ENCODE measurements around the gene PRKCH. TPM values are rescaled to one million over a fixed set of nuclear protein-coding genes. Genes with fewer than 3 reads are reported as not detected.
"Not testable (repeated sequence)": the region's sequence is repeated elsewhere in the genome, so short reads cannot be mapped to it uniquely, and the experiment has no call there.

The PRKCH gene
- total RNA-seq, 1 donor from 2014 or later: 16.4 TPM

DNA sequence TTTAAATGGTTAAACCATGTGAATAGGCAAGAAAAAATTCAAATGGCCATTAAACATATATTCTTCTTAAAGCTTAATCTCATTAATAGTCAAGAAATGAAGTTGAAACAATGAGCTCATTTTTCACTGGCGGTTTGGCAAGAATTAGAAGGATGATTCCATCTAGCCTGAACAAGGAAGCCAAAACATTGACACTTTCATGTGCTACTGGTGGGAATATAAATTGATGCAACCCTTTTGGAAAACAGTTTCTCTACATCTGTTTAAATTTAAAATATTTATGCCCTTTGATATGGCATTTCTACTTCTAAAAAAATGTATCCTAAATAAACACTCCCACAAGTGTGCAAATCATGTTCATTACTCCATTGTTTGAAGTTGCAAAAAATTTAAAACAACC, 199.2 kb downstream of the PRKCH start:
- intact Hi-C loops (cut with DNase I): no loop called here
- ATAC-seq: no peak
- no peak for DNase-seq (ENCODE audit: missing footprints)

DNA sequence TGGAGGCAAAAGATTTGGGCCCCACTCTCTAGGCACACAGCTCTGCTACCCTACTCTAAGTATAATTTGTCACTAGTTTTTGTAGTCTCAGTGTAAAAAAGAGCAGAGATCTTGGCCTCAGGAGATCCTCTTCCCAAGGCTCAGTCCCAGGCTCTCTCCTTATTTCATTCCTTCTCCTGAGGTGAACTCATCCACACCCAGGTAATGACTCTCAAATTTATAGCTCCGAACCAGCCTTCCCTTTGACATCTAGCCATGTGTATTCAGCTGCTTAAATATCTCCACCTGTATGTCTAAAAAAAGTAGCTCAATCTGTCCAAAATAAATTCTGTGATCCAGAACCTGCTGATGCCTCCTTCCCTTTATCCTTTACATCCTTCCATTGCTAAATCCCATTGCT, 200.4 kb downstream of the PRKCH start:
- ATAC-seq: no peak
- intact Hi-C loops (cut with DNase I): no loop called here

DNA sequence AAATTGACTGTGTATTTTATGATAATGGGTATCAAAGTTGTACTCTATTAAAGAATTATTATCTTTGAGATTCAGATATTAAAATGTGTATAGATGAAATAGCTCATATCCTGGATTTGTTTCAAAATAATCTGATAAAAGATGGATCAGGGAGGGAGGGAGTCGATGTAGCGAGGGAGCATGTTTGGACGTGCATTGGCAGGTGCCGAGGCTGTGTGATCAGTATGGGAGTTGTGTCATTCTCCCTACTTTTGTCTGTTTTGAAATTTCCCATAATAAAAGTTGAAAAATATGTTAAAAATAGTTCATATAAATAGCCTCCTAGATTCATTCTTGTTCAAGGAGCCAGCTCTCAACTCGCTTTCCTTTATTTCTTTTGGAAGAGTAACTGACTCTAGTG, 202.4 kb downstream of the PRKCH start:
- no peak for ATAC-seq
- intact Hi-C loops (cut with DNase I): loop anchor here (2.0 kb wide), 1 partner anchor 51 kb away; no protein-coding TSS in a partner anchor

More for the DNA sequence above, 200.4 kb downstream of the PRKCH start:
- no peak for DNase-seq (ENCODE audit: missing footprints)

GRCh38 chr14:61524211-61524806, 202.9 kb downstream of the PRKCH start:
- no peak for ATAC-seq

More for the DNA sequence above, 202.4 kb downstream of the PRKCH start:
- DNase-seq (ENCODE audit: missing footprints): no peak

DNA sequence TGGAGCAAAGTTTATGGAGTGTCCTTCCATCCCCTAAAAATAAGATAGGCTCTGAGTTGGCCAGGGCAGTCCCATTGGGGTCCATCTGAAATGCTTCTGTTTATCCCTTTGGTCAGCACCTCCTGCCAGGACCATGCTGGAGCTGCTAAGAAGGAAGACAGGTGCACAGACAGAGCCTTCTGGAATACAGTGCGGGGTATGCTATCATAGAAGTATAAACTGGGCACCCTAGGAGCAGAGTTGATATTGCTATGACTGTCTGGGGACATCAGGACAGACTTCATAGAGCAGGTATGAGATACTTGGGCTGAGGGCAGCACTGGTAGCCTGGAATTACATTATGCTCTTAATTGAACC, 203.5 kb downstream of the PRKCH start:
- ATAC-seq (no peak), DNase-seq (ENCODE audit: missing footprints) (no peak)
- intact Hi-C loops (cut with DNase I): loop anchor here (2.0 to 5.0 kb wide), 2 partner anchors 52 to 172 kb away; partner anchors contain the start of gene HIF1A

More at GRCh38 chr14:61524211-61524806, 202.9 kb downstream of the PRKCH start:
- DNase-seq (ENCODE audit: missing footprints): no peak
- intact Hi-C loops (cut with DNase I): loop anchor here (2.0 kb wide), 1 partner anchor 52 kb away; no protein-coding TSS in a partner anchor

DNA sequence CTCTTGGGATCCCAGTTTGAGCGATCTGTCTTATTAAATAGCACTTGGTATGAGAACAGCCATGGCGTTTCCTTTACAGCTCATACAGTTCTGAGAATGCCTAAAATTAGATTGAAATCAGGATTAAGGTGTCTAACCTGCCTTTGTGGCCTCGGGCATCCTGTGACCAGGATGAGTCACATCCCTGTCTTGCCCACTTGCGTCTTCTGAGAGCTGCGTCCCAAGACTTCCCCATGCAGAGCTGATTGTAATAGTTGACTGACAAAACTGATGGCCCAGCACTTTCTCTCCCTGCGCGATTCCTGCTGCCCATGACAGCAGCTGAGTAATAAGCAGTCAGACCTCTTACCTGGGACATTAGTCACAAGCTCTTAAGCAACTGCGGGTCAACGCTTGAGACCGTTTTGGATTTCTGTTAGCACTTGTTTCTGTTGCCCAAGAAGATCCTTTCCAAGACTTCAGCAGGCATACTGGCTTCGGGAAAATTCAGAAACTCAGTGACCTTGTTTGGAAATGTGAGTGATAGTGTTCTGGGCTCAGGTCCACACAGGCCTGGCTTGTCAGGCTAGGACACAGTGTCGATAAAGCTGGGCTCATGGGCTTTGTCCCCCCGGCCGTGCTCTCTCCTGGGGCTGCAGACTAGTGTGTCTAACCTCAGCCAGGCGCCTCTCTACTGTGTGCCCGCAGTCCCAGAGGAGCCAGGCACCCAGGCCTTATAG, 204.1 kb downstream of the PRKCH start:
- intact Hi-C loops (cut with DNase I): loop anchor here (2.0 to 5.0 kb wide), 2 partner anchors 53 to 172 kb away; partner anchors contain the start of gene HIF1A
- DNase-seq (ENCODE audit: missing footprints) (no peak), ATAC-seq (peak; percentile 87)

DNA sequence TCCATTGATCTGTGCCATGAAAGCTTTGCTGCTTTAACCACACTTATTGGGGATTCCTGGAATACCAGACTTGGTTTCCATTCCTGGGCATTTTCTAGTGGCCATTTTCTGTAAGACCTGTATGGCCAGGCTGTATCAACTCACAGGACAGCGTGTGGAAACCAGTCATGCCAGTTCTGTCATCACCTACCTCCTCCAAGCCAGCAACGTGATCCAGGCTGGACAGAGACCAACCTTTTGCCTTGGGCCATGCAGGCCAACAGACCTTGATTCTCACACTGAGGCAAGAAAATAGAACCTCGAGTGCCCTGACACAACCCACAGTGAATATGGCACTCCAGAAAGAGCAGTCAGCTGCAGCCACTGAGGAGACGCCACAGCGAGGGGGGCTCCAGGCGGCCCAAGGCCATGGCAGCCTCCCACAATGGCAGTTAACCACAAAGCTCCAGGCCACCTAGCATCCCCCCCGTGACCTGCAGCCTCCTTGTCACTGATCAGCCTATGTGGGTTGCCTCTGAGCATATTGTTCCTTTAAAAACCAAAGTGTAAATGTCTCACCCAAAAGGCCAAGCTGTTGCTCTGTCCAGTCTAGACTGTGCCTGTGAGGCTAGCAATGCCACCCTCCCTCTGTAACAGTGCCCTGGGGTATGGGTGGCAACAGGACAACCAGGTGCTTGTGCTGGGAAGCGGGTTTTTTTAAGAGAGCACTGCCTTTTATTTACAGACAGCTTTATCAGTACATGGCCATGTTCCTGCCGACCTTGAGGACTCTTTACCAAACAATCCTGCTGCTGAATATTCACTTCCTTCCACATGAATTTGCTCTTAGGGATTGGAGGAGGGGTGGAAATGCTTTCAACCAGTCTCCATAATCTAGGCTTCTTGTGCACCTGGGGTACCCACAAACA, 205.3 kb downstream of the PRKCH start:
- intact Hi-C loops (cut with DNase I): loop anchor here (5.0 kb wide), 1 partner anchor 171 kb away; the partner anchor contains the start of gene HIF1A
- ATAC-seq (peak; percentile 79), DNase-seq (ENCODE audit: missing footprints) (no peak)

DNA sequence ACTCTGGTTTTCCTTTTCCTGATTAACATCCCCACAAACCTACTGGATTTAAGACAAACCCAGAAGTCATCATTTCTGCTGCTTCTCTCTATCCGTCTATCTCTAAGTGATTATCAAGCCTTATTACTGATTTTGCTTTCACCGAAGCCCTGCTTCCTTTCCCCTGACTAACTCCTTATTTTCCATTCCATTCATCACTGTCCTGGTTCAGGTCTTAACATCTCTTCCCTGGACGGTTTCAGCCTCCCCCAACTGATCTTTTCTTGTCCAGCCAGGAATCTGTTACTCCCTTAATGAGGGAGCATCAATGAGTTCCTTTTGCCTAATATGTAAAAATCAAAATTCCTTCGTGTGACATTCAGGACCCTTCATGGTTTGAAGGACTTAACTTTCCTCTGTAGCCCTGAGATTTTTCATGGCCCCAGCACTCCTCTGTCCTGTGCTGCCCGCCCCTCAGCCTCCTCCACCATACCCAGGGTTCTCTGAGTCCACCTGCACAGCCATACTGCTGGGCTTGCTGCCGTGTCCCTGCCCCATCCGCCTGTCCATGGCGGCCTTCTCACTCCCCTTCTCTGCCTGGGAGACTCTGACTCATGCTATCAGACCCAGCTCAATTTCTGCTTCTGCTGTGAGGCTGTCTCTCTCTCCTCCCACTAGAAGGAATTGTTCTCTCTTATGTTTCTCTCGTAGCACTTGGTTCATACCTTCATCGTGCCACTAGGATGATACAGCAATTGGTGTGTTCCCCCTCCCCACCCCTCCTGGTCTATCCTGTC, 206.1 kb downstream of the PRKCH start:
- no peak for ATAC-seq
- no peak for DNase-seq (ENCODE audit: missing footprints)
- intact Hi-C loops (cut with DNase I): loop anchor here (5.0 kb wide), 1 partner anchor 170 kb away; the partner anchor contains the start of gene HIF1A

DNA sequence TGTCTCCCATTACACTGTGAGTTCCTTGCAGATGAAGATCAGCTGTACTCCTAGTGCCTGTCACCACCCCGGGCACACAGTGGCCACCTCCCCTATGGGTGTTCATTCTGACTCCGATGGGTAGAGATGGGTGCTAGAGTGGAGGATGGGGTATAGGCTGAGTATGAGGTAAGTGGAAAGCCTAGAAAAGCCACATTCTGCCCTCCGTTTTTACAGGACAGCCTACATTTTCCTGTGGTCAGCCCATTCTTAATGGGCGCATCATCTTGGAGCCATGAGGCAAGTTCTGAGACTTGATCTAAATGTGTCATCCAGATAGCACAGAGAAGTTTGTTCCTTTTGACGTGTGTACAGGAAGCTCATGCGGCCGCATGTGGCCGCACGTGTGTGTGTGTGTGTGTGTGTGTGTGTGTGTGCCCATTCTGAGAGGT, 207.2 kb downstream of the PRKCH start:
- intact Hi-C loops (cut with DNase I): loop anchor here (5.0 kb wide), 1 partner anchor 169 kb away; the partner anchor contains the start of gene HIF1A
- no peak for ATAC-seq
- DNase-seq (ENCODE audit: missing footprints): no peak

GRCh38 chr14:61529360-61529759, 208.0 kb downstream of the PRKCH start:
- not testable (repeated sequence) for ATAC-seq; DNase-seq (ENCODE audit: missing footprints)
- intact Hi-C loops (cut with DNase I): loop anchor here (5.0 kb wide), 1 partner anchor 168 kb away; the partner anchor contains the start of gene HIF1A

DNA sequence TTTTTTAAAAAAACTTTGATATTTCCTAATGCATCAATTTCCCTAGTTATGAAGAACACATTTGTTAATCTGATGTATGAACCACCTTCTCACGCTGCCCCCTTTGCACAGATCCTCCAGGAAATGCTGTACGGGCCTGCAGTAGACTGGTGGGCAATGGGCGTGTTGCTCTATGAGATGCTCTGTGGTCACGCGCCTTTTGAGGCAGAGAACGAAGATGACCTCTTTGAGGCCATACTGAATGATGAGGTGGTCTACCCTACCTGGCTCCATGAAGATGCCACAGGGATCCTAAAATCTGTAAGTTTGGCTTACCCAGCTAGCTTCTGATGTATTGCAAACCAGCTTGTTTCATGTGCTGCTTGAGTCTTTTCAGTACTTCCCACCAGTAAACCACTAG, 208.9 kb downstream of the PRKCH start:
- intact Hi-C loops (cut with DNase I): no loop called here
- no peak for ATAC-seq
- no peak for DNase-seq (ENCODE audit: missing footprints)

GRCh38 chr14:61530896-61531295, 209.5 kb downstream of the PRKCH start:
- intact Hi-C loops (cut with DNase I): no loop called here
- DNase-seq (ENCODE audit: missing footprints) (no peak), ATAC-seq (no peak)

GRCh38 chr14:61531465-61532122, 210.2 kb downstream of the PRKCH start:
- DNase-seq (ENCODE audit: missing footprints) (no peak), ATAC-seq (no peak)
- intact Hi-C loops (cut with DNase I): no loop called here

DNA sequence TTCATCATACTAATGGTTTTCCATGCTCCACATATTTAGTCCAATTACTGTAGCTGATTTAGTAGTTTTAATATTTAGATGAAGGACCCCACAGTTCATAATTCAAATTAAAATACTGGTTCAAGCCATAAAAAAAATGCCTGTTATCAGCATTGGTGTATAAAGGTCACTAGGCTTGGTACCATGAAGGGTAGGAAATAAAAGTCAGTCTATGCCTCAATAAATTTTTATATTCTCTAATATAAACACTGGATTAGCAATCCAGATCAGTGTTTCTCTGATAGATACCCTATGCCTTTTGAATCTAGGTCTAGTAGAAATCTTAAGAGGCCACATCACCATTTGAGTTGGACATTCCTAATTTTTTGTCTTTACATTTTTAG, 210.7 kb downstream of the PRKCH start:
- DNase-seq (ENCODE audit: missing footprints) (no peak), ATAC-seq (no peak)
- intact Hi-C loops (cut with DNase I): no loop called here

DNA sequence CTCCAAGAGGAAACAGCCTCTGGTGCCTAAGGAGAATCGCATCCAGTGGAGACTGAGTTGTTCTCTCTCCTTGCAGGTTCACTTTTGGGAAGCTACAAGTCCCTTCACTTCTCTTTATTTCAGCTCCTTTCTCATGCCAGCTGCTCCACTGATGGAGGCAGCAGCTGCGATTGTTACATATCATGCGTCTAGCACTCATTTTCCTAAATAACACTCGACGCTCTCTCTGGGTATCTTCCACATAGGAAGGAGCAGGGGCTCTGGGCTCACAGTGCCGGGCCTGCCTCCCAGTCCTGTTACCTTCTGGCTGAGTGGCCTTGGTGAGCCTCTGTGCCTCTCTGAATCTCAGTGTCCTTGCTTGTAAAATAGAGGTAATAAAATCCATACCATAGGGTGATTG, 211.4 kb downstream of the PRKCH start:
- no peak for DNase-seq (ENCODE audit: missing footprints)
- intact Hi-C loops (cut with DNase I): no loop called here
- ATAC-seq: no peak

DNA sequence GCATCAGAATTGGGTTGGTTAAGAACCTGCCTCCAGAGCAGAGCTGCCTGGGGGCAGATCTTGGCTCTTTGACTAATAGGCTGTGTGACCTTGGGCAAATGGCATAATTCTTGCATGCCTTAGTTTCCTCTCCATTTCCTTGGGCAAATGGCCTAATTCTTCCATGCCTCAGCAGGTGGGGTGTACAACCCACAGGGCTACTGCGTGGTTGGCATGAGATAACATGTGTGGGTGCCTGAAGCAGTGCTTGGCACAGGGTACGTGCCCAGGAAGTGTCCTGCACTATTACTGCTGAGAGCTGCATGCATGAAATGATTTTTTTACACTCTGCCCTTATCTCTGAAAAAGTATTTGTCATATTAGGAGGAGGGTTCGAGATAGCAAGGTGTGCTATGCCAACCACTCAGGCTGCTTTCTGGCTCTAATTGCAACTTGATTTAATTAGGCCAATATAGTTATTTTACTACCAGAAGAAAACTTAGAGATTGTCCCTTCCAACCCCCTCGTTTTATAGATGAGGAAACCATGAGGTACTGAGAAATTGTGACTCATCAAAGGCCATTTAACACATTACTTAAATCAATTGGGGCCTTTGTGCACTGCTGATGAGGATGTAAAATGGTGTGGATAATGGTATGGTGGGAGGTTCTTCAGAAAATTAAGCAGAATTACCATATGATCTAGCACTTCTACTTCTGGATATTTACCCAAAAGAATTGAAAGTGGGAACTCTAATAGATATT, 212.3 kb downstream of the PRKCH start:
- peak; percentile 61 for ATAC-seq
- intact Hi-C loops (cut with DNase I): no loop called here
- no peak for DNase-seq (ENCODE audit: missing footprints)

- no peak for DNase-seq (ENCODE audit: missing footprints)
- no peak for ATAC-seq
- intact Hi-C loops (cut with DNase I): no loop called here
Measured at GRCh38 chr14:61535032-61535431, 213.7 kb downstream of the PRKCH start.
